HL-60 (cell line): ENCODE results near the gene PCDH1.

Experiments
- POLR2AphosphoS5 ChIP-seq: IDR thresholded peaks from 2 replicates; pipeline ENCODE4 v1.6.1; 2012; ENCODE audit warnings: low read depth
- SPI1 ChIP-seq: IDR thresholded peaks from 2 replicates; pipeline ENCODE4 v1.6.1; 2012; ENCODE audit warnings: low read depth, mild to moderate bottlenecking, borderline replicate concordance
- TF ChIP-seq, protein P1 (sequence below): IDR thresholded peaks from one replicate; pipeline ENCODE4 v1.5.1; 2011; ENCODE audit warnings: low read length, control low read depth, inconsistent platforms; ENCODE audit not compliant: insufficient read depth

DNA sequence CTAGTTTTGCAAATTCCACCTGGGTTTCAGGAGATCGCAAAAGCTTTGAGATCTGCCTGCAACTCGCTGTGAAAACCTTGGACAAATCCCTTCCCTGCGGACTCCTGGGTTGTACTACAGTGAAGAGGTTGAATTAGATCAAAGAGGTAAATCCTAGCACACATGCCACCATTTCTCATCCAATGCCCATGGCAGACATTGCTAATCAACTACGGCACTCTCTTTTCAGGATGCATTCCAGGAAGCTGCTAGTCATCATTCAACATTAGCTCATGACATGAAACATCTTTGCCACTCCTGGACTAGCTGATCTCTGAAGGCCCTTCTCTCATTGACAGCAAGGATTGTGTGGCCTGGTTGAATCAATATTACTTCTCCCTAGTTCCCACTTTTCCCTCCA, 46.1 kb downstream of the PCDH1 start:
- TF ChIP-seq, protein P1, sequence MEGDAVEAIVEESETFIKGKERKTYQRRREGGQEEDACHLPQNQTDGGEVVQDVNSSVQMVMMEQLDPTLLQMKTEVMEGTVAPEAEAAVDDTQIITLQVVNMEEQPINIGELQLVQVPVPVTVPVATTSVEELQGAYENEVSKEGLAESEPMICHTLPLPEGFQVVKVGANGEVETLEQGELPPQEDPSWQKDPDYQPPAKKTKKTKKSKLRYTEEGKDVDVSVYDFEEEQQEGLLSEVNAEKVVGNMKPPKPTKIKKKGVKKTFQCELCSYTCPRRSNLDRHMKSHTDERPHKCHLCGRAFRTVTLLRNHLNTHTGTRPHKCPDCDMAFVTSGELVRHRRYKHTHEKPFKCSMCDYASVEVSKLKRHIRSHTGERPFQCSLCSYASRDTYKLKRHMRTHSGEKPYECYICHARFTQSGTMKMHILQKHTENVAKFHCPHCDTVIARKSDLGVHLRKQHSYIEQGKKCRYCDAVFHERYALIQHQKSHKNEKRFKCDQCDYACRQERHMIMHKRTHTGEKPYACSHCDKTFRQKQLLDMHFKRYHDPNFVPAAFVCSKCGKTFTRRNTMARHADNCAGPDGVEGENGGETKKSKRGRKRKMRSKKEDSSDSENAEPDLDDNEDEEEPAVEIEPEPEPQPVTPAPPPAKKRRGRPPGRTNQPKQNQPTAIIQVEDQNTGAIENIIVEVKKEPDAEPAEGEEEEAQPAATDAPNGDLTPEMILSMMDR = no peak
- TF ChIP-seq SPI1 = no peak
- TF ChIP-seq POLR2AphosphoS5 = no peak
